ENCODE measurements around the gene PLXNA2. TPM values are rescaled to one million over a fixed set of nuclear protein-coding genes. Genes with fewer than 3 reads are reported as not detected.

The PLXNA2 gene
- total RNA-seq, 1 experiment from 2014 or later, result 0.89 TPM

GRCh38 chr1:208217781-208218180 is 26.4 kb downstream of the PLXNA2 start:
- no peak for TF ChIP-seq TCF7L2 (IDR thresholded peaks at IDR 0.05; ENCODE audit: borderline replicate concordance, extremely low read depth, insufficient read depth, insufficient read length)
- TF ChIP-seq CTCF (IDR thresholded peaks at IDR 0.05 in 2 of 3, conservative IDR thresholded peaks at IDR 0.05 in 1 of 3; ENCODE audit: borderline replicate concordance in 1 of 3, insufficient read depth in 1 of 3, low read depth in 2 of 3, low read length in 2 of 3), result no peak
- TF ChIP-seq SIN3A (IDR thresholded peaks at IDR 0.05; ENCODE audit: low read depth), result no peak
- no peak for TF ChIP-seq FOSL1 (IDR thresholded peaks at IDR 0.05; ENCODE audit: low read depth)
- no peak for TF ChIP-seq SP1 (IDR thresholded peaks at IDR 0.05; ENCODE audit: low read depth)
- no peak for TF ChIP-seq JUND (IDR thresholded peaks at IDR 0.05)
- TF ChIP-seq YY1 (IDR thresholded peaks at IDR 0.05; ENCODE audit: extremely low read depth, insufficient replicate concordance, low read depth, low read length), result no peak
- TF ChIP-seq CEBPB (IDR thresholded peaks at IDR 0.05; ENCODE audit: low read depth), result no peak
- no peak for TF ChIP-seq CBX3 (IDR thresholded peaks at IDR 0.05; ENCODE audit: low read depth)
- Histone ChIP-seq H3K9me3 (ENCODE audit: control insufficient read depth in 1 of 2, insufficient read depth in 1 of 2, low read depth in 1 of 2, low read length in 2 of 2) (no peaks in the 10 kb centered on the region), H3K9ac (ENCODE audit: low read length) (no peak overlapping the region), H3K27me3 (ENCODE audit: insufficient read depth, low read length) (peaks cover 7% of the 10 kb centered on the region; the same call in 1 of the 2 replicates), H3K79me2 (ENCODE audit: insufficient read depth, low read length) (no peaks in the 10 kb centered on the region), H3K36me3 (ENCODE audit: control insufficient read depth in 1 of 2, insufficient read depth in 2 of 2, low read length in 2 of 2) (no peaks in the 10 kb centered on the region), H3K4me3 (replicated peaks in 1 of 2; ENCODE audit: low read depth in 1 of 2, low read length in 2 of 2) (no peak overlapping the region), H3K27ac (ENCODE audit: low read depth, low read length) (no peak overlapping the region), H4K20me1 (ENCODE audit: insufficient read depth) (no peaks in the 10 kb centered on the region), H3K4me2 (ENCODE audit: low read length) (no peak overlapping the region), H3K9me2 (ENCODE audit: insufficient read depth) (no peaks in the 10 kb centered on the region), H3K4me1 (ENCODE audit: control insufficient read depth in 1 of 2, insufficient read depth in 2 of 2, low read length in 2 of 2) (peaks cover 0 to 12% of the 10 kb centered on the region in 2 experiments; a peak in 2 of 4 replicates), H2AFZ (ENCODE audit: low read depth, low read length, poor library complexity, severe bottlenecking) (no peak overlapping the region)
- BruUV-seq (replicated peaks), result no TSS peak
- ChIA-PET POLR2A (no interaction called here), RAD21 (ENCODE audit: low non-redundant PET in 1 of 2, low total read pairs in 2 of 2, uncharacterized antibody in 2 of 2, unreplicated experiment in 2 of 2) (no interaction called here), CTCF (no interaction called here)
- ATAC-seq, result no peak
- DNase-seq (ENCODE audit: low read depth, low spot score), result no peak
- intact Hi-C loops (cut with micrococcal nuclease), result no loop called here

- H3K27me3 ChIP-seq (ENCODE audit: insufficient read depth, low read length), result 0 out of 2 replicates have a peak, but pooled peaks cover 7% of the 10 kb centered on the region
- H3K4me3 ChIP-seq (replicated peaks in 1 of 2; ENCODE audit: low read depth in 1 of 2, low read length in 2 of 2), result no peak overlapping the region
- ATAC-seq (no peak), DNase-seq (ENCODE audit: low read depth, low spot score) (no peak)
- TF ChIP-seq TCF7L2 (IDR thresholded peaks at IDR 0.05; ENCODE audit: borderline replicate concordance, extremely low read depth, insufficient read depth, insufficient read length) (no peak), SP1 (IDR thresholded peaks at IDR 0.05; ENCODE audit: low read depth) (no peak)
- no peaks in the 10 kb centered on the region for H3K79me2 ChIP-seq (ENCODE audit: insufficient read depth, low read length)
- no peak overlapping the region for H2AFZ ChIP-seq (ENCODE audit: low read depth, low read length, poor library complexity, severe bottlenecking)
- peaks cover 0 to 12% of the 10 kb centered on the region in 2 experiments; a peak in 2 of 4 replicates for H3K4me1 ChIP-seq (ENCODE audit: control insufficient read depth in 1 of 2, insufficient read depth in 2 of 2, low read length in 2 of 2)
- H3K9me3 ChIP-seq (ENCODE audit: control insufficient read depth in 1 of 2, insufficient read depth in 1 of 2, low read depth in 1 of 2, low read length in 2 of 2), result no peaks in the 10 kb centered on the region
- no peak overlapping the region for H3K4me2 ChIP-seq (ENCODE audit: low read length)
- ChIA-PET POLR2A (no interaction called here), RAD21 (ENCODE audit: low non-redundant PET in 1 of 2, low total read pairs in 2 of 2, uncharacterized antibody in 2 of 2, unreplicated experiment in 2 of 2) (no interaction called here), CTCF (no interaction called here)
- intact Hi-C loops (cut with micrococcal nuclease), result no loop called here
- H3K27ac ChIP-seq (ENCODE audit: low read depth, low read length), result no peak overlapping the region
- no peak overlapping the region for H3K9ac ChIP-seq (ENCODE audit: low read length)
- no TSS peak for BruUV-seq (replicated peaks)
- no peaks in the 10 kb centered on the region for H3K36me3 ChIP-seq (ENCODE audit: control insufficient read depth in 1 of 2, insufficient read depth in 2 of 2, low read length in 2 of 2)
- no peaks in the 10 kb centered on the region for H4K20me1 ChIP-seq (ENCODE audit: insufficient read depth)
- H3K9me2 ChIP-seq (ENCODE audit: insufficient read depth), result no peaks in the 10 kb centered on the region
Measured at GRCh38 chr1:208216806-208217205, 27.4 kb downstream of the PLXNA2 start.

All from HCT116 (cell line).